HG02885 (cell line): ENCODE data around the gene PLXNA2.

ENCODE experiments used
- ATAC-seq: cut with Tn5 transposase; IDR thresholded peaks from one replicate; pipeline ENCODE4 v1.9.1; 2021; ENCODE audit warnings: mild to moderate bottlenecking; ENCODE audit not compliant: unreplicated experiment, poor library complexity

Gene PLXNA2

GRCh38 chr1:208107425-208108212 is 136.6 kb downstream of the PLXNA2 start:
- no peak for ATAC-seq

GRCh38 chr1:208106218-208106617 is 138.0 kb downstream of the PLXNA2 start:
- ATAC-seq = no peak

GRCh38 chr1:208105756-208106155 is 138.4 kb downstream of the PLXNA2 start:
- no peak for ATAC-seq

GRCh38 chr1:208103597-208104513 is 140.3 kb downstream of the PLXNA2 start:
- no peak for ATAC-seq

- no peak for ATAC-seq
Observed at GRCh38 chr1:208101661-208102431, 142.3 kb downstream of the PLXNA2 start.

GRCh38 chr1:208100906-208101305 is 143.3 kb downstream of the PLXNA2 start:
- no peak for ATAC-seq

- ATAC-seq = no peak
Observed at GRCh38 chr1:208100106-208100505, 144.1 kb downstream of the PLXNA2 start.

GRCh38 chr1:208098773-208099172 is 145.4 kb downstream of the PLXNA2 start:
- ATAC-seq = no peak

GRCh38 chr1:208093754-208094719 is 150.1 kb downstream of the PLXNA2 start:
- no peak for ATAC-seq

GRCh38 chr1:208093046-208093445 is 151.1 kb downstream of the PLXNA2 start:
- no peak for ATAC-seq

GRCh38 chr1:208090388-208091301 is 153.5 kb downstream of the PLXNA2 start:
- ATAC-seq = no peak

- no peak for ATAC-seq
Observed at GRCh38 chr1:208089761-208090370, 154.3 kb downstream of the PLXNA2 start.

- no peak for ATAC-seq
Observed at GRCh38 chr1:208089149-208089548, 155.0 kb downstream of the PLXNA2 start.

- ATAC-seq = no peak
Observed at GRCh38 chr1:208088319-208088718, 155.9 kb downstream of the PLXNA2 start.

GRCh38 chr1:208085655-208086515 is 158.3 kb downstream of the PLXNA2 start:
- no peak for ATAC-seq

GRCh38 chr1:208084764-208085163 is 159.4 kb downstream of the PLXNA2 start:
- ATAC-seq = no peak

GRCh38 chr1:208084220-208084619 is 160.0 kb downstream of the PLXNA2 start:
- no peak for ATAC-seq
